Brain microvascular endothelial cell (primary cell): ENCODE data around the gene OR13A1.
"Not testable (repeated sequence)": the region's sequence is repeated elsewhere in the genome, so short reads cannot be mapped to it uniquely, and the experiment has no call there.

Experiments
- DNase-seq: peaks from one replicate; pipeline ENCODE4 v3.0.0-alpha.2; 2020
- H3K27ac ChIP-seq: fragments of 250-450 bp; sonication (Bioruptor Pico); 2 replicates; pipeline ENCODE4 v1.5.1; 2020; ENCODE audit warnings: mild to moderate bottlenecking, moderate library complexity
- H3K27me3 ChIP-seq: fragments of 250-450 bp; sonication (Bioruptor Pico); replicated peaks from 2 replicates; pipeline ENCODE4 v1.5.1; 2020; ENCODE audit warnings: mild to moderate bottlenecking
- H3K36me3 ChIP-seq: fragments of 250-450 bp; sonication (Bioruptor Pico); replicated peaks from 2 replicates; pipeline ENCODE4 v1.5.1; 2020; ENCODE audit warnings: mild to moderate bottlenecking
- H3K4me3 ChIP-seq: 2 replicates; pipeline ENCODE4 v1.5.1; 2011; ENCODE audit warnings: low read depth, mild to moderate bottlenecking, control low read depth, low read length, moderate library complexity
- CTCF ChIP-seq: IDR thresholded peaks from 2 replicates; pipeline ENCODE4 v1.5.1; 2011; ENCODE audit warnings: low read depth, mild to moderate bottlenecking, moderate library complexity, low read length, control low read depth, inconsistent platforms; ENCODE audit errors: missing control alignments
- in situ Hi-C: cut with HindIII; loops from 2 replicates; pipeline ENCODE4 v1.10.0; 2017; ENCODE audit warnings: low sequenced_read_pairs, low pct_ligation_motif_present

The OR13A1 gene

GRCh38 chr10:45279682-45280081, 35.7 kb downstream of the OR13A1 start:
- DNase-seq, result no peak
- in situ Hi-C loops, result no loop called here
- TF ChIP-seq CTCF, result no peak
- Histone ChIP-seq H3K4me3 (no peak overlapping the region), H3K36me3 (no peaks in the 10 kb centered on the region), H3K27me3 (no peaks in the 10 kb centered on the region), H3K27ac (no peak overlapping the region)

DNA sequence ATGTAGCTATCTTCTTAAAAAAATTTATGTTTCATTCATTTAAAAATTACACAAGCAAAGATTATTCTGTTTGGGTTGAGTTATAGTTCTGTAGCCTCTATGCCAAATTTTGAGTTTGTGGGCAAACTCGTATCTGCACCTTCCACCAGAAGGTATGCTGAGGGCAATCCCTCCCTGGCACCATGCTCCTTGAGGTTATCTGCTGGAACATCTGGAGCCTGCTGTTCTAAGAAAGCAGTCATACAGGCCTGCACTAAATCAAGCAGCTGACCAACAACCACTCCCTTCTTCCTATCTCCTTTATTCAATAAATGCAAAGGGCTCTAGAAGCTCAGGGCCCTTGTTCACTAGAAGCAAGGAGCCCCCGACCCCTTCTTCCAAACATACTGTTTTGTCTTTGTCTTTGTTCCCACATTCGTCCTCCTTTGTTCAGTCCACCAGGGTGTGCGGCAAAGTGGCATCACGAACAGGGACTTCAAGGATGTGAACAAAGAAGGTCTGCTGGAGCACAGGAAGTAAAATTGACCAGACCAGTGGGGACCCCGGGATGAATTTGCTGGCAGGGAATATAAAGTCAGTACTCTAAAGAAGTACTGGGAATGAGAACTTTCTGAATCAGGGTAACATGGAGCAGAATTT, 36.4 kb downstream of the OR13A1 start:
- Histone ChIP-seq H3K27me3 (no peaks in the 10 kb centered on the region), H3K4me3 (no peak overlapping the region), H3K27ac (no peak overlapping the region), H3K36me3 (no peaks in the 10 kb centered on the region)
- DNase-seq, result no peak
- in situ Hi-C loops, result no loop called here
- TF ChIP-seq CTCF, result no peak

- H3K4me3 ChIP-seq, in situ Hi-C loops, H3K27me3 ChIP-seq, H3K27ac ChIP-seq, H3K36me3 ChIP-seq, DNase-seq: not testable (repeated sequence)
Measured at GRCh38 chr10:45276146-45276545, 39.3 kb downstream of the OR13A1 start.

GRCh38 chr10:45274364-45274763, 41.0 kb downstream of the OR13A1 start:
- in situ Hi-C loops, result no loop called here
- DNase-seq, result no peak
- H3K27me3 ChIP-seq, result no peaks in the 10 kb centered on the region
- no peak overlapping the region for H3K27ac ChIP-seq
- TF ChIP-seq CTCF, result no peak
- H3K36me3 ChIP-seq, result no peaks in the 10 kb centered on the region
- no peak overlapping the region for H3K4me3 ChIP-seq

DNA sequence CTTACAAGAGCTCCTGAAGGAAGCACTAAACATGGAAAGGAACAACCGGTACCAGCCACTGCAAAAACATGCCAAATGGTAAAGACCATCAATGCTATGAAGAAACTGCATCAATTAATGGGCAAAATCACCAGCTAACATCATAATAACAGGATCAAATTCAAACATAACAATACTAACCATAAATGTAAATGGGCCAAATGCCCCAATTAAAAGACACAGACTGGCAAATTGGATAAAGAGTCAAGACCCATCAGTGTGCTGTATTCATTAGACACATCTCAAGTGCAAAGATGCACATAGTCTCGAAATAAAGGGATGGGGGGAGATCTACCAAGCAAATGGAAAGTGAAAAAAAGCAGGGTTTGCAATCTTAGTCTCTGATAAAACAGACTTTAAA, 47.6 kb downstream of the OR13A1 start:
- H3K36me3 ChIP-seq, in situ Hi-C loops, DNase-seq, H3K27ac ChIP-seq, H3K4me3 ChIP-seq, H3K27me3 ChIP-seq: not testable (repeated sequence)

GRCh38 chr10:45265996-45266395, 49.4 kb downstream of the OR13A1 start:
- in situ Hi-C loops, result no loop called here
- no peak overlapping the region for H3K4me3 ChIP-seq
- no peak for TF ChIP-seq CTCF
- H3K36me3 ChIP-seq, result no peaks in the 10 kb centered on the region
- H3K27ac ChIP-seq, result no peak overlapping the region
- peaks cover 3% of the 10 kb centered on the region for H3K27me3 ChIP-seq
- DNase-seq, result no peak

- no peaks in the 10 kb centered on the region for H3K27me3 ChIP-seq
- DNase-seq, result no peak
- no peak for TF ChIP-seq CTCF
- in situ Hi-C loops, result no loop called here
- H3K4me3 ChIP-seq, result no peak overlapping the region
- no peaks in the 10 kb centered on the region for H3K36me3 ChIP-seq
- no peak overlapping the region for H3K27ac ChIP-seq
Measured at GRCh38 chr10:45261946-45262345, 53.5 kb downstream of the OR13A1 start.
